ENCODE measurements around the gene FOXF1. TPM values are rescaled to one million over a fixed set of nuclear protein-coding genes. Genes with fewer than 3 reads are reported as not detected.

FOXF1 gene
- total RNA-seq, 2 experiments from 2014 or later = not detected

- Mint-ChIP-seq H3K36me3 (ENCODE audit: low read depth) (no peaks in the 10 kb centered on the region), H3K27ac (no peak overlapping the region), H3K27me3 (no peaks in the 10 kb centered on the region), H3K4me3 (no peak overlapping the region), H3K9me3 (peaks cover 6% of the 10 kb centered on the region), H3K4me1 (ENCODE audit: low read depth) (no peaks in the 10 kb centered on the region)
- intact Hi-C loops (cut with micrococcal nuclease) = no loop called here
- TF ChIP-seq, protein P1, sequence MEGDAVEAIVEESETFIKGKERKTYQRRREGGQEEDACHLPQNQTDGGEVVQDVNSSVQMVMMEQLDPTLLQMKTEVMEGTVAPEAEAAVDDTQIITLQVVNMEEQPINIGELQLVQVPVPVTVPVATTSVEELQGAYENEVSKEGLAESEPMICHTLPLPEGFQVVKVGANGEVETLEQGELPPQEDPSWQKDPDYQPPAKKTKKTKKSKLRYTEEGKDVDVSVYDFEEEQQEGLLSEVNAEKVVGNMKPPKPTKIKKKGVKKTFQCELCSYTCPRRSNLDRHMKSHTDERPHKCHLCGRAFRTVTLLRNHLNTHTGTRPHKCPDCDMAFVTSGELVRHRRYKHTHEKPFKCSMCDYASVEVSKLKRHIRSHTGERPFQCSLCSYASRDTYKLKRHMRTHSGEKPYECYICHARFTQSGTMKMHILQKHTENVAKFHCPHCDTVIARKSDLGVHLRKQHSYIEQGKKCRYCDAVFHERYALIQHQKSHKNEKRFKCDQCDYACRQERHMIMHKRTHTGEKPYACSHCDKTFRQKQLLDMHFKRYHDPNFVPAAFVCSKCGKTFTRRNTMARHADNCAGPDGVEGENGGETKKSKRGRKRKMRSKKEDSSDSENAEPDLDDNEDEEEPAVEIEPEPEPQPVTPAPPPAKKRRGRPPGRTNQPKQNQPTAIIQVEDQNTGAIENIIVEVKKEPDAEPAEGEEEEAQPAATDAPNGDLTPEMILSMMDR (IDR thresholded peaks at IDR 0.05) = no peak
- no peak for ATAC-seq
- ChIA-PET CTCF (no interaction called here), POLR2A (no interaction called here)
- no peak for DNase-seq
These were observed 43.5 kb upstream of the FOXF1 start for GRCh38 chr16:86466696-86467406.

DNA sequence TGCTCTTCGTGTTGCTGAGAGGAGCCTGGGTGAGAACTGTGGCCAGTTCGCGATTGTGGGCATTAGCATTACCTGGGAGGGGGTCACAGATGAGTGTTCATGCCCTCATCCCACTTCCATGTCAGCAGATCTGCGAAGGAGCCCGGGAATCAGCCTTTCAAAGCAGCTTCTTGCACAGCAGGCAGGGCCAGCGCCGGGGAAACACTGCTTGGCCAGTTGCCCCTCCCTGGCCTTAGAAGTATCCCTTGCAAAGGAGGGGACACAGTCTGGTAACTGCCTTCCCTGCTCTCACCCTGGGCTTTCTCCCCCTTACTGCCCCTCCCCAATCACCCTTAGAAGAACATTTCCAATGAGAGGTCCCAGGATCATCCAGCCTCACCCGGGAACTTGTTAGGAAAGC, 42.8 kb upstream of the FOXF1 start:
- no peaks in the 10 kb centered on the region for H3K4me1 Mint-ChIP-seq (ENCODE audit: low read depth)
- H3K36me3 Mint-ChIP-seq (ENCODE audit: low read depth) = no peaks in the 10 kb centered on the region
- DNase-seq = no peak
- peaks cover 8% of the 10 kb centered on the region for H3K9me3 Mint-ChIP-seq
- ChIA-PET POLR2A (no interaction called here), CTCF (no interaction called here)
- no peak for ATAC-seq
- intact Hi-C loops (cut with micrococcal nuclease) = no loop called here
- H3K27me3 Mint-ChIP-seq = no peaks in the 10 kb centered on the region
- no peak overlapping the region for H3K4me3 Mint-ChIP-seq
- no peak overlapping the region for H3K27ac Mint-ChIP-seq
- TF ChIP-seq, protein P1 (IDR thresholded peaks at IDR 0.05) = no peak

DNA sequence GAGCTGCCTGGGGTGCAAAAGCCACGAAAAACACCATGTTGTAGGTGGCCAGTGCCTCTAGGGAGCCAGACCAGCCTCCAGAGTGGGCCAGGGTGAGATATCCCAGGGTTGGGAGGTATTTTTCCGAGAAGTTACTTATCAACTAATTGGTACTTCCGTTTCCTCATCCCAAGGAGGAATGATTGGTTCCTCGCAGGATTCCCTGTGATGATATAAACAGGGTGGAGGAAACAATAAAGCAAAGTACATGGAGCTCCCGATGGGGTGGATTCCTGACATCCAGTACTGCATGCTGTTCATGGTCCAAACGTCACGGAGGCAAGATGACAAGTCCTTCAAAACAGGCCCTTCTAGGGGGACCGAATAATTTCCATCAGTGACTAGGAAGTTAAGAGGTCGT, 39.4 kb upstream of the FOXF1 start:
- H3K27me3 Mint-ChIP-seq = peaks cover 8% of the 10 kb centered on the region
- H3K27ac Mint-ChIP-seq = no peak overlapping the region
- TF ChIP-seq, protein P1 (IDR thresholded peaks at IDR 0.05) = no peak
- H3K36me3 Mint-ChIP-seq (ENCODE audit: low read depth) = no peaks in the 10 kb centered on the region
- CTCF ChIA-PET = no interaction called here
- ATAC-seq (no peak), DNase-seq (no peak)
- peaks cover 2% of the 10 kb centered on the region for H3K9me3 Mint-ChIP-seq
- POLR2A ChIA-PET = no interaction called here
- H3K4me1 Mint-ChIP-seq (ENCODE audit: low read depth) = no peaks in the 10 kb centered on the region
- intact Hi-C loops (cut with micrococcal nuclease) = no loop called here
- H3K4me3 Mint-ChIP-seq = no peak overlapping the region

DNA sequence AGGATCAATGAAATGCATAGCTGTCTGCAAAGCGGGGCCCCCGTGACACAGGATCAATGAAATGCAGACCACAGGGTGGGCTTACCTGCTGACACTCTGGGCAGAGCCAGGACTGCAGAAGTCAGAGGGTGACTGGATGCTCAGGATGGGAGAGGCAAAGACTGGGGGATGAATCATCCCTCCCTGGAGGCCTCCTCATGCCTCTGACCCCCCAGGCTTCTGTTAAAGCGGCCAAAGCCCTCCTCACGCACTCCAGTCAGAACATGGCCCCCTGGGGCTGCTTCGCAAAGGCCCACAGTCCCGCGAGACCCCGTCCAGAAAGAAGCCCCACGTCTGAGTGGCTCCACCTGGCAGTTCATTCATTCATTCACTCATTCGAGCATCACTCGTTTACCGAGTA, 38.4 kb upstream of the FOXF1 start:
- TF ChIP-seq, protein P1 (IDR thresholded peaks at IDR 0.05) = no peak
- intact Hi-C loops (cut with micrococcal nuclease) = no loop called here
- H3K36me3 Mint-ChIP-seq (ENCODE audit: low read depth) = no peaks in the 10 kb centered on the region
- H3K27ac Mint-ChIP-seq = no peak overlapping the region
- ATAC-seq (no peak), DNase-seq (no peak)
- H3K9me3 Mint-ChIP-seq = peaks cover 2% of the 10 kb centered on the region
- ChIA-PET POLR2A (no interaction called here), CTCF (no interaction called here)
- no peaks in the 10 kb centered on the region for H3K4me1 Mint-ChIP-seq (ENCODE audit: low read depth)
- H3K27me3 Mint-ChIP-seq = peaks cover 15% of the 10 kb centered on the region
- H3K4me3 Mint-ChIP-seq = no peak overlapping the region

DNA sequence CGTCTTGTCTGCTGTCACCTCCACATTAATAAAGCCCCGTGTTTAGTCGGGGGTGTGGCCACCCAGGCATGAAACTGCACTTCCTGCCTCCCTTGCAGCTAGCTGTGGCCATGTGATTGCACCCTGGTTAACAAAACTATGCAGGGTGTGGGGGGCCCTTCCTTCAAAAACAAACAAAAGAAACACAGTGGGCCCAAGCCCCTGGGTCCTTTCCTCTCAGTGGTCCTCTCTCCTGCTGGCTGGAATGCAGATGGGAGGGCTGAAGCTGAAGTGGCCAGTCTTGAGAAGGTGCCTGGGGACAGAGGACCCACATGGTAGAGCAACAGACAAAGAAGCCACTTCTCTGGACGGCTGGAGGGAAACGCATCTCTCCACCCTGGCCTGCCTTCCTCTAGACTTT, 38.0 kb upstream of the FOXF1 start:
- intact Hi-C loops (cut with micrococcal nuclease) = no loop called here
- Mint-ChIP-seq H3K9me3 (peaks cover 2% of the 10 kb centered on the region), H3K27ac (no peak overlapping the region), H3K27me3 (peaks cover 19% of the 10 kb centered on the region), H3K4me1 (ENCODE audit: low read depth) (no peaks in the 10 kb centered on the region), H3K4me3 (no peak overlapping the region), H3K36me3 (ENCODE audit: low read depth) (no peaks in the 10 kb centered on the region)
- ChIA-PET POLR2A (no interaction called here), CTCF (no interaction called here)
- ATAC-seq (no peak), DNase-seq (no peak)
- TF ChIP-seq, protein P1 (IDR thresholded peaks at IDR 0.05) = no peak
